ENCODE data around the gene NBPF15.
"Not testable (repeated sequence)": the region's sequence is repeated elsewhere in the genome, so short reads cannot be mapped to it uniquely, and the experiment has no call there.

DNA sequence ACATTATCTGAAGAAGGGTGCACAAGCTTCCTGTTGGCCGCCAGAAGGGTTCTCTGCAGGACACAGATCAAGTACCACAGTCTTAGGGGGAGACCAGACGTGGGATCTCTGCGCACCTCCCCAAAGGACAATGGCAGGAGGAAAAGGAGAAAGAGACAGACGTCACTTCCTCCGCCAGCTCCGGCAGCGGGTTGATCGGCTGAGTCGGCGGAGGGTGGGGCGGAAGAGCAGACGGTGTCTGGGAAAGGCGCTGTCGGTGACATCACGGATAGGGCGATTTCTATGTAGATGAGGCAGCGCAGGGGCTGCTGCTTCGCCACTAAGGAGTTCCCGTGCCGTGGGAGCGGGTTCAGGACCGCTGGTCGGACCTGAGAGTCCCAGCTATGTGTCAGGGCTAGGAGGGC, 49.4 kb downstream of the NBPF15 start:
- TF ChIP-seq, protein P1, sequence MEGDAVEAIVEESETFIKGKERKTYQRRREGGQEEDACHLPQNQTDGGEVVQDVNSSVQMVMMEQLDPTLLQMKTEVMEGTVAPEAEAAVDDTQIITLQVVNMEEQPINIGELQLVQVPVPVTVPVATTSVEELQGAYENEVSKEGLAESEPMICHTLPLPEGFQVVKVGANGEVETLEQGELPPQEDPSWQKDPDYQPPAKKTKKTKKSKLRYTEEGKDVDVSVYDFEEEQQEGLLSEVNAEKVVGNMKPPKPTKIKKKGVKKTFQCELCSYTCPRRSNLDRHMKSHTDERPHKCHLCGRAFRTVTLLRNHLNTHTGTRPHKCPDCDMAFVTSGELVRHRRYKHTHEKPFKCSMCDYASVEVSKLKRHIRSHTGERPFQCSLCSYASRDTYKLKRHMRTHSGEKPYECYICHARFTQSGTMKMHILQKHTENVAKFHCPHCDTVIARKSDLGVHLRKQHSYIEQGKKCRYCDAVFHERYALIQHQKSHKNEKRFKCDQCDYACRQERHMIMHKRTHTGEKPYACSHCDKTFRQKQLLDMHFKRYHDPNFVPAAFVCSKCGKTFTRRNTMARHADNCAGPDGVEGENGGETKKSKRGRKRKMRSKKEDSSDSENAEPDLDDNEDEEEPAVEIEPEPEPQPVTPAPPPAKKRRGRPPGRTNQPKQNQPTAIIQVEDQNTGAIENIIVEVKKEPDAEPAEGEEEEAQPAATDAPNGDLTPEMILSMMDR (IDR thresholded peaks at IDR 0.05): not testable (repeated sequence)
- not testable (repeated sequence) for TF ChIP-seq POLR2A (IDR thresholded peaks at IDR 0.05)

Data from Peyer's patch (tissue), 4 donors.